H1 (cell line): ENCODE data around the gene BEAN1.

Experiments used
- CBX8 ChIP-seq: fragments of 300-800, 300-1000 bp; sonication (generic); IDR thresholded peaks from 2 replicates; pipeline ENCODE4 v1.7.1; 2016; ENCODE audit warnings: low read depth, low read length, borderline replicate concordance
- JUND ChIP-seq: IDR thresholded peaks from 2 replicates; pipeline ENCODE4 v1.6.1; 2011; ENCODE audit warnings: mild to moderate bottlenecking, improper control_type of control experiment, low read length
- POLR2A ChIP-seq, 2 experiments: IDR thresholded peaks; 1 replicate in 1 of 2; 2 replicates in 1 of 2; pipeline ENCODE4 v1.6.1; 2011; ENCODE audit warnings: low read depth in 2 of 2, low read length in 2 of 2, mild to moderate bottlenecking in 2 of 2; ENCODE audit errors: control extremely low read depth in 1 of 2
- POU5F1 ChIP-seq: IDR thresholded peaks from 2 replicates; pipeline ENCODE4 v1.6.1; 2011; ENCODE audit warnings: low read depth, mild to moderate bottlenecking, low read length, moderate library complexity
- RFX5 ChIP-seq: IDR thresholded peaks from 2 replicates; pipeline ENCODE4 v1.6.1; 2011; ENCODE audit warnings: low read depth, low read length, improper control_type of control experiment, borderline replicate concordance
- TAF1 ChIP-seq: IDR thresholded peaks from 2 replicates; pipeline ENCODE4 v1.6.1; 2011; ENCODE audit warnings: mild to moderate bottlenecking, low read depth, low read length
- TEAD4 ChIP-seq: IDR thresholded peaks from 2 replicates; pipeline ENCODE4 v1.6.1; 2012; ENCODE audit warnings: low read depth, low read length, inconsistent platforms, mixed read lengths
- ZNF274 ChIP-seq: IDR thresholded peaks from 2 replicates; pipeline ENCODE4 v1.7.0; 2012; ENCODE audit warnings: low read length, borderline replicate concordance; ENCODE audit errors: extremely low read depth
- TF ChIP-seq, protein P1 (sequence below): IDR thresholded peaks from 2 replicates; pipeline ENCODE4 v1.6.1; 2012; ENCODE audit warnings: inconsistent platforms
- TF ChIP-seq, protein P2 (sequence below), 3 experiments: IDR thresholded peaks; 1 replicate in 2 of 3; 2 replicates in 1 of 3; pipeline versions ENCODE4 v1.5.1 to v1.6.1; 2011; ENCODE audit warnings: low read length in 3 of 3, mild to moderate bottlenecking in 3 of 3, inconsistent platforms in 2 of 3, low read depth in 1 of 3, moderate library complexity in 1 of 3; ENCODE audit not compliant: insufficient read depth in 1 of 3; ENCODE audit errors: control extremely low read depth in 1 of 3
- TF ChIP-seq, protein P3 (sequence below): IDR thresholded peaks from 2 replicates; pipeline ENCODE4 v1.6.1; 2011; ENCODE audit warnings: low read depth, mild to moderate bottlenecking, low read length; ENCODE audit not compliant: insufficient read depth

DNA sequence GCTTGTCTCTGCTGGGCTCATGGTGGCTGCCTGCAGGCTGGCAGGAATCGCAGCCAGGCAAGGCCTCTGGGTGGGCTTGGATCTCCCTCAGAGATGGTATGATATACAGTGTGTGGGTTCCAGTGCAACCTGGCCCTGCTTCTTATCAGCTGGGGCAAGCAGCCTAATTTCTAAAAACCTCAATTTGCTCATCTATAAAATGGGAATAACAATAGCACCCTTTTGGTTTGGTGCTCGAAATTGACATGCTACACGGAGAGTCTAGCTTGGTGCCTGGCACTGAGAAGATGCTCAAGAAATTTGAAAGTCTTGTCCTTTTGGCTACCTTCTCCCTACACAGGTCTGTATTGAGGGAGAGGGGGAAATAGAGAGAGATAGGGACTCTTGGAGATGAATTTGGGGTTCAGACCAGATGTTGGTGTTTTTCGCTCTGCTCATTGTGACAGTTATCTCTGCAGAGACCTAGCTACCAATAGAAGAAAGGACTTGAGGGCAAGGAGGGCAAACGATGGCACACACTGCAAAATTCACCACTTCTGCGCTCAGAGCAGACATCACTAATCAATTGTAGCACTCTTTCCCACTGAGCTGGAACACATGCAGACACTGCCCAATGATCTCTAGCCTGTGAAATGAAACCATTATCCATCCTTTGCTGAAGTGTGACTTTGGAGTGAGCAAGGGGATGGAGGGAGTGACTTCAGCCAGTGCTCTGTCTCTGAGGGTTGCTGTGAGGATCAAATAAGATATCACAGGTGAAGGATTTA, 15.6 kb downstream of the BEAN1 start:
- TF ChIP-seq POU5F1 = no peak
- no peak for TF ChIP-seq CBX8
- TF ChIP-seq TAF1 = no peak
- TF ChIP-seq, protein P1, sequence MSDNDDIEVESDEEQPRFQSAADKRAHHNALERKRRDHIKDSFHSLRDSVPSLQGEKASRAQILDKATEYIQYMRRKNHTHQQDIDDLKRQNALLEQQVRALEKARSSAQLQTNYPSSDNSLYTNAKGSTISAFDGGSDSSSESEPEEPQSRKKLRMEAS = no peak
- TF ChIP-seq, protein P2, sequence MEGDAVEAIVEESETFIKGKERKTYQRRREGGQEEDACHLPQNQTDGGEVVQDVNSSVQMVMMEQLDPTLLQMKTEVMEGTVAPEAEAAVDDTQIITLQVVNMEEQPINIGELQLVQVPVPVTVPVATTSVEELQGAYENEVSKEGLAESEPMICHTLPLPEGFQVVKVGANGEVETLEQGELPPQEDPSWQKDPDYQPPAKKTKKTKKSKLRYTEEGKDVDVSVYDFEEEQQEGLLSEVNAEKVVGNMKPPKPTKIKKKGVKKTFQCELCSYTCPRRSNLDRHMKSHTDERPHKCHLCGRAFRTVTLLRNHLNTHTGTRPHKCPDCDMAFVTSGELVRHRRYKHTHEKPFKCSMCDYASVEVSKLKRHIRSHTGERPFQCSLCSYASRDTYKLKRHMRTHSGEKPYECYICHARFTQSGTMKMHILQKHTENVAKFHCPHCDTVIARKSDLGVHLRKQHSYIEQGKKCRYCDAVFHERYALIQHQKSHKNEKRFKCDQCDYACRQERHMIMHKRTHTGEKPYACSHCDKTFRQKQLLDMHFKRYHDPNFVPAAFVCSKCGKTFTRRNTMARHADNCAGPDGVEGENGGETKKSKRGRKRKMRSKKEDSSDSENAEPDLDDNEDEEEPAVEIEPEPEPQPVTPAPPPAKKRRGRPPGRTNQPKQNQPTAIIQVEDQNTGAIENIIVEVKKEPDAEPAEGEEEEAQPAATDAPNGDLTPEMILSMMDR (IDR thresholded peaks at IDR 0.05; ENCODE audit: control extremely low read depth in 1 of 3, insufficient read depth in 1 of 3, low read depth in 1 of 3, low read length in 3 of 3) = no peak
- no peak for TF ChIP-seq ZNF274
- TF ChIP-seq POLR2A (IDR thresholded peaks at IDR 0.05; ENCODE audit: control extremely low read depth in 1 of 2, low read depth in 2 of 2, low read length in 2 of 2) = no peak
- TF ChIP-seq, protein P3, sequence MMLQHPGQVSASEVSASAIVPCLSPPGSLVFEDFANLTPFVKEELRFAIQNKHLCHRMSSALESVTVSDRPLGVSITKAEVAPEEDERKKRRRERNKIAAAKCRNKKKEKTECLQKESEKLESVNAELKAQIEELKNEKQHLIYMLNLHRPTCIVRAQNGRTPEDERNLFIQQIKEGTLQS = no peak
- no peak for TF ChIP-seq TEAD4
- no peak for TF ChIP-seq JUND
- no peak for TF ChIP-seq RFX5
